Measurements from ENCODE around the gene PKP4.
"Not testable (repeated sequence)": the region's sequence is repeated elsewhere in the genome, so short reads cannot be mapped to it uniquely, and the experiment has no call there.

PKP4 gene

DNA sequence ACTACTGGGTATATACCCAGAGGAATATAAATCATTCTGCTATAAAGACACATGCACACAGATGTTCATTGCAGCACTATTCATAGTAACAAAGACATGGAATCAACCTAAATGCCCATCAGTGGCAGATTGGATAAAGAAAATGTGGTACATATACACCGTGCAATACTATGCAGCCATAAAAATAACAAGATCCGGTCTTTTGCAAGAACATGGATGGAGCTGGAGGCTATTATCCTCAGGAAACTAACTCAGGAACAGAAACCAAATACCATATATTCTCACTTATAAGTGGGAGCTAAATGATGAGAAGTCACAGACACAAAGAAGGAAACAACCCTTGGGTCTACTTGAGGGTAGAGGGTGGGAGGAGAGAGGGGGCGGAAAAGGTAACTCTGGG, 16.5 kb downstream of the PKP4 start:
- DNase-seq: not testable (repeated sequence)

DNA sequence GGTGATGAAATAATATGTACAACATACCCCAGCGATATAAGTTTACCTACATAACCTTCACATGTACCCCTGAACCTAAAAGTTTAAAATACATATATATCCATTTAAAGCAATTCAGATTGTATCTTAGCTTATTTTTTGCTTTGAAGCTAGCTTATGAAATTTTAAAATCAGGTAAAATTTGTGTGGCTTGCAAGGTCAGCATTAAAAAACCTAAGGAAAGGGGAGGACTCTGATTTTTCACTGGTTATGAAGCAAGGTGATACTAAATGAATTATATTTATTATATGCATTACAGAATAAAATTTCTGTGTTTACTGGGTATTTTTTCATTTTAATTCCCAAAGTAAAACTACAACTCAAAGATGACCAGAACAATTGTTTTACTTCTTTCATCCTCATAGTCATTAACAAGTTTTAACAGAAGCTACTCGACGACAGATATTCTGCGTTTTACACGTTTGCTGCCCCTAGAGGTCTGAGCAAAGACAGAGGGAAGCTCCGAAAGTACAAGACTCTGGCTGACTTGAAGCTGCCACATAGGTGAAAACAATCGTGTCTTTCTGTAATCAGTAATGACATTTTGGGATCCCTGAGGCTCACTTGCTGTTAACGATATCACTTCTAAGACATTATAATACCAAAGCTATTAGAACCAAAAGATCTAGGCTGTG, 17.1 kb downstream of the PKP4 start:
- no peak for DNase-seq

DNA sequence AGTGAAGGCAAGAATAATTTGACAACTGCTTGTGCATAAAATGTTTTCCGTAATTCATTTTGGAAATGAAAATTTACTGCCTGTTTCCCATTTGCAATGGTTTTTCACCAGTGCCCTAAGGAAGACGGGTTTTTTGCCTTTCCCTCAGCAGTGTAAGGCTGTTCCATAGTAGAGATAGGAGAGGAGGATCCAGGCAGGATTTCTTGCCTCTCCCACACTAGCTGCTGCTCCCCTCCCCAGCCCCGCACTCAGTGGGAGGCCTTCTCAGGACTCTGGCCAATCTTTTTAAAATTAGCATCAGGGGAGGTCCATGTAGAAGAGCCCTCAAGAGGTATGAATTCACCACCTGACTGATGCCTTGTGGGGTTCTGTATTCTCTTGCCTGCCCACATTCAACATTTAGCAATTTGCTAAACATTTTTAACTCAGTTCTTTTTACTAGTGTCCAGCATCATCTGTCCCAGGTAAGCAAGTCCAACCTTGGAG, 17.8 kb downstream of the PKP4 start:
- not testable (repeated sequence) for DNase-seq

DNA sequence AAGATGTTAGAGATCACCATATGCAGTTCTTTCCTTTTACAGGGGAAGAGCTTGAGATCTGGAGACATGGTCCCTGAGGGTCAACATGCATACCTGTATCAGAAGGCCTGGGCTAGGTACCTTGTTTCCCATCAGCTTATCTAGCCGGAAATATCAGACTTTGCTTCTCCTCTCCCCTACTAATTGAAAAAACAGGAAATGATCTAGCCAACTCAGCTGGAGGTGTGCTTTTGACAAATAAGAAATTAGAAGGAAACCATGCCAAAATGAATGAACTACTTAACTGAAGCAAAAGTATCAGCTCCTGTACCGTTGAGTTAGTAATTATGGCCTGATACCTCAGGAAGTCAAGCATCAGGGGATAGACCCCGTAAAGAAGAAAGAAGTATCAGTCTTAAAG, 20.4 kb downstream of the PKP4 start:
- DNase-seq: no peak

DNA sequence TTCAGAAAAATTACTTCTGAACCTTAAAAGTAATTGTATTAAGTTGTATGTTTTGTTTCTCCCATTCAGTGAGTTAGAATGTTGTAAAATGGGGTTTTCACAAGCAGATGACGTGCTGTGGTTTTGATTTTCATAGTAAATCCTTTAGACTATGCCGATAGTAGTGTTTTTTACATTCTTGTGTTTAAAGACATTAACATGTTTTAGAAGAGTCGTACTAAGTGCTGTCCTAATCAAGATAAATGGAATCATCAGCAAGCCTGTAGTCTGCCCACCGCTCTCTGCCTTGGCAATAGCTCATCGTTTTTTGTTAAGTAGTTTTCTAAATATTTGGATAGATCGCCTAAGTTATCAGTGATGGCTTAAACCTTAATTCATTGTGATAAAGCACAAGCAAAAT, 21.5 kb downstream of the PKP4 start:
- DNase-seq: no peak

DNA sequence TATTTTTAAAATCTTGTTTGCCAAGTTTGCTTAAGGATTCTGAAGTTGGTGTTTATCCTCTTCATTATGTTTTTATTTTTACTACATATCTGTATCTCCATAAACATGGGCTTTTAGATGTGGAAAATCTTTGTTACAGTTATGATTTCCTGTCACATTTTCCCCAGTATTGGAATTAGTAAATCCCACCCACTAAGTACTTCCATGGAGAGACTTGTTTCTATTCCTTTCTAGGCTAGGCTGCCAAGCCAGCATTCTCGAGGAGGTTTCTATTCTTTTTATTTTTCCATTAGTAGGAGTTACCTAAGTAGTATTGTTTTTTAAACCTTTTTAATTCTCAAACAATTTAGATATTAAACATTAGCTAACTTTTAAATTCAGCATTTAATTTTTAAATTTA, 22.1 kb downstream of the PKP4 start:
- DNase-seq: no peak

DNA sequence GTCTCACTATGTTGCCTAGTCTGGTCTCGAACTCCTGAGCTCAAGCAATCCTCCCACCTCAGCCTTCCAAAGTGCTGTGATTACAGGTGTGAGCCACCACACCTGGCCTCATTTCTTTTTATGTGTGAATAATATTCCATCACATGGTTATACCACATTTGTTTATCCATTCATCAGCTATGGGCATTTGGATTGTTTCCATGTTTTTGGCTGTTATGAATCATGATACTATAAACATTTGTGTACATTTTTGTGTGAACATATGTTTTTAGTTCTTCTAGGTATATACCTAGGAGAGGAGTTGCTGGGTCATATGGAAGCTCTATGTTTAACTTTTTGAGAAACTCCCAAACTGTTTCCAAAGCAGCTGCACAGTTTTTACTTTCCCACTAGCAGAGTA, 24.4 kb downstream of the PKP4 start:
- no peak for DNase-seq

DNA sequence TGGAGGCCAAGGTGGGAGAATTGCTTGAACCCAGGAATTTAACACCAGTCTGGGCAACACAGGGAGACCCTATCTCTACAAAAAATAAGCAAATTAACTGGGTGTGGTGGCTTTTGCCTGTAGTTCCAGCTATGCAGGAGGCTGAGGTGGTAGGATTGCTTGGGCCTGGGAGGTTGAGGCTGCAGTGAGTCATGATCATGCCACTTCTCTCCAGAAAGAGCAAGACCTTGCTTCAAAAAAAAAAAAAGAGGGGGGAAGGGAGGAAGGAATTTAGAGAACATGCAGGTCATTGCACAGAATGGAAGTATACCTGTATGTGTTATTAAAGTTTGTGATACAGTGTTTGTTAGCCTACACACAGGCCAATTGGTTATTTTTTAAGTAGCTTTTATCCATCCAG, 25.8 kb downstream of the PKP4 start:
- no peak for DNase-seq

DNA sequence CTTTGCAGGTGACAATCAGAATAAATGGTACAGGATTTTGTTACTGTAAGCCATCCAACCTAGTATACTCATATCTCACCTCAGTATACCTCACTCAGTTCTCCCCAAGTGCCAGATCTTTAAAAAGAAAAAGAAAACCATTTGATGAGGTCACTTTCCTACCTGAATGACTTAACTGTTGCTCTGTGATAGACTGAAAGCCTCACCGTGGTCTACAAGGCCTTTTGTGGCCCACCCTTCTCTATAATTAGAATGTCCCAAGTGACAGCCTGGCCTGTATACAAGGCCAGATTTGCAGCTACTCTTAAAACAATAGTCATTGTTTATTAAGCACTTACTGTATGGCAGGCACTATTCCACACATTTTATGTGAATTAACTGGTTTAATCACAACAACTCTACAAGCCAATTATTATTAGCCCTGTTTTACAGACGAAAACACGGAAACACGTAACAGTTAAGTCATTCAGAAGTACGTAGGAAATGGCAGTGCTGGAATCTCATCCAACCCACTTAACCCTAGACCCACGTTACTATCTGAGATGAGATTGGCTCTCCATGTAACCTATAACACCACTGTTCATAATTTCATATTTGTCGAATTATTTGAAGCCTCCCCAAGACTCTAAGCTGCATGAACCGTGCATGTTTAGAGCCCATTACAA, 28.3 kb downstream of the PKP4 start:
- DNase-seq: no peak

DNA sequence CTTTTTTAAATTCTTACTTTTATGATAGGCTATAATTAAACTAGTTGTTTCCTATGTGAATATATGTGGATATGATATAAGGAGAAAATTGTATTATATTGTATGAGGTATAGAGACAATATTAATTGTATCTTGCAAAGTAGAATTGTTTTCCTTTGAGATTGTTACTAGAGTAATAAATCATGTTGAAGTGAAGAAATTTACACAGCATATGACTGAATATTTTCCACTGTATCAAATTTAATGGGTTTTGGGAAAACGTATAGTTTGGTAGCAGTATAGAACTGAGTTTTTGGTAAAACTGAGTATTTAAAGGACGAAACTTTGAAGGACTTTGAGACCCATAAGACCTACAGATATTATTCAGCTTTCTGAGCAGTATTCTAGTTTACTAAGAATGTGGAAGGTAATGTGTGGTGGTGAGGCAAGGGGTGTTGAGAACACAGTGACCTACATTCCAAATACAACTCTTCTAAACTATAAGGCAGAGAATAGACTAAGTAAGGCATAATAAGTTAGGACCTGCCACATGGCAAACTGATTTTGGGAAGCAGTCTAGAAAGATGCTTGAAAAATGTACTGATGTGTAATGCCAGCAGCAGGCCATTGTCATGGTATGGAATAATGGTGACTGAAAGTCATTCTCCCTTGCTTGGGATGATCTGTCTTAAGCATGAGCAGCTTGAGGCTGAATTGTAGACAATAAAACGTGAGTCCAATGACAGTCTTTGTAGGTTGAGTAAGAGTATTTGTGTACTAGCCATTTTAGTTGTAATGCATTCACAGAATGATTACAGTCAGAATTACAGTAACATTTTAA, 29.6 kb downstream of the PKP4 start:
- DNase-seq: no peak

DNA sequence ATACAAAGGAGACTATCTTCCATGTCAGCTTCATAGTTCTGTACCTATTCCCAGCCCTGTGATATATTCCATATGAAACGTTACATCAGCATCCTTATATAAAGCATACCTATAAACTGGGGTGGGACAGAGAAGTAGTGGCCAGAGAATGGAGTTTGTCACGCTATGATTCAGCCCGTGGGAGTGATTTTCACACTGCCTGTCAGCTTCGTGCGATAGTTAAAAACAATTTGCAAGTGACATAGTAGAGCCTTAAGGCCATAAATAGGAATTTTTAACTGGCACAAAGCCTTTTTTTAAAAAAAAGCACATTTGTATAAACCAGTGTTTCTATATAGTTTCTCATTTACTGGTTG, 30.2 kb downstream of the PKP4 start:
- no peak for DNase-seq

DNA sequence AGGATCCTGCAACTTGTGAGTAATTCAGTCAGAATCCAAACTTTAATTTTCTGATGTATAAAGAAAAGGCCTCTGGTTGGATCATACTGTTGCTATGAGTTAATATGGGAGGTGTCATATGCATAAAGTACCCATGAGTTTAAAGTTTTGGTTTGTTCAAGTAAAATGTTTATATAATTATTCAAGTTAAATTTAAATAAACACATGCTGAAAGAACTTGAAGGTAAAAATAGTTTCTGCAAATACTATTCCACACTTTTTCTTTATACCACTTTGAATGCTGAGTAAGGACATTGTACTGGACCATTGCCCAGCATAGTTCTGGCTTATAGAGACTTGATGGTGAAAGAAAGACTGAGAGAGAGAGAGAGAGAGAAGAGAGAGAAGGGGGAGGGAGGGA, 30.7 kb downstream of the PKP4 start:
- DNase-seq: no peak

DNA sequence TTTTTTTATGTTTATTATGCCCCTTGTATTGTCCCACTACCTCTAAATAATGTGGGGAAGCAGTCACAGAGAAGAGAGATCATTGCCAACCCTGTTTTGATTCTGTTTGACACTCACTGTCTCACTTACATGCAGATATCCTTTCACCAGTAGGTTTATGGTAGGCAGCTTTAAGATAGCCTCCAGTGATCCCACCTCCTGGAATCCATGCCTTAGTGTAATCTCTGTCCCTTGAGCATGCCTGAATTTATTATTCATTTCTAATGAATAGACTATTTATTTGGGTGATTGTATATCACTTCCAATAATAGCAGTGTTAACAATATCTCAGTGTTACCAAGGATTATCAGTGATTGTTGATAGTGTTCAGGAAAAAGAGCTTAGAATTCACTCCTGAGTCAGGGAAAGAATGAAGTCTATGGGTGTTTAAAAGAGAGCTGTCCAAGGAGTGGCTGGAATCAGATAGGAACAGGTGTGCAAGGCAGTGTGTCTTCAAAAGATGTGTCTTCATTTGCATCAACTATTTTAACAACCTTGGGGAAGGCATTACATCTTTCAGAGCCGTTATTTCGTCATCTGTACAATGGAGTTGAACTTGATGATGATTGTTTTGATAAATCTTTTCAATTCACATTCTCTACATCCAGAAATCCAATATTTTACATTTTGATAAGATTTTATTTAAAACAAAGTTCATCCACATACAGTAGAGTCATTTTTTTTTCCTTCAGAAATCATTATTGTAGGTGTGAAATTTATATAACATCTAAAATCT, 31.9 kb downstream of the PKP4 start:
- DNase-seq: no peak

DNA sequence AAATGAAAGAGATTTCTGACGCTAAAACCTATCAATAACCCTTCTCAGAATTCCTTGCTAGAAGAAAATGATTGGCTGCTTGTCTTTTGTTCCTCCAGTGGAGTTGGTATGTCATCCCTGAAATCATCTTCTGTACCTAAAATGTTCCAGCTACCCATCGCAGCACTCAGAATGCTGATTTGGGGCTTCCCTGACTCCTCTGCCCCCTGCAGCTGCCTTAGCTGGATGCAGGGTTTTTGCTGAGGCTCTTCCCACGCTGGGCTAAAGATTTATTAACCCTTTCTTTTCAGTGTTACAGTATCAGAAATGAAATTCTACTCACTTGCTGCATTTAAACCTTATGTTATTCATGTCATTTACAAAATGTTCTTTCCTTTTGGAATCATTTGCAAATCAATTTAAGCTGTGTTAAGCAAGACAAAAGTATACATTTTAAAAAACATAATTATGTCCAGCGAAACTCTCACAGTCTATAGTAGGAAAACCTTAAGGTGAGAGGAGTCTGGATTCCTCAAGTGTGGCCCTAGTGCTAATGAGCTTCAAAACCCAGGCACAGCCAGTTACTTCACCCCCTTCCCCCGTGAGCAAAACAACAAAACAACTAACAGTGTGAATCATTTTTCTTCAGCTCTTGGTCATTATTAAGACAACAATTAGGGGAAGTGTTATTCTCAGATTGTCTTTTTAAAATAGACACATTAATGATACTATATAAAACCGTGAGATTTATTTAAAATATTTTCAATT, 32.8 kb downstream of the PKP4 start:
- no peak for DNase-seq

DNA sequence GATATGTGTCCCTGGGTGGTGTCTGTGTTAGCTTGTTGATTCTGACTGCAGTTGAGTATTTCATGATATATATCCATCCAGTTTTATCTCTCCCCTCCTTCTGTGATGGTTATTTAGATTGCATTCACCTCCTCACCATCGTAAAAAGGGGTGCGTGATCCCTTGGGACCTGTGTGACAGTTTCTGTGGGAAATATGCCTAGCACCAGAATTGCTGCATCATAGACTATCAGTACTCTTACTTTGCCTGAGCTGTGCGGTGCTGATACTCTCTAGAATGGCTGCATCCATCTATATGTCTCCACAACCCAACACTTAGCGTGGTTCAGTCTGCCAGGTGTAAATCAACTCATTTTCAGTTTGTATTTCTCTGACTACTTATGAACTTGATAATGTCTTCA, 34.3 kb downstream of the PKP4 start:
- DNase-seq: no peak

DNA sequence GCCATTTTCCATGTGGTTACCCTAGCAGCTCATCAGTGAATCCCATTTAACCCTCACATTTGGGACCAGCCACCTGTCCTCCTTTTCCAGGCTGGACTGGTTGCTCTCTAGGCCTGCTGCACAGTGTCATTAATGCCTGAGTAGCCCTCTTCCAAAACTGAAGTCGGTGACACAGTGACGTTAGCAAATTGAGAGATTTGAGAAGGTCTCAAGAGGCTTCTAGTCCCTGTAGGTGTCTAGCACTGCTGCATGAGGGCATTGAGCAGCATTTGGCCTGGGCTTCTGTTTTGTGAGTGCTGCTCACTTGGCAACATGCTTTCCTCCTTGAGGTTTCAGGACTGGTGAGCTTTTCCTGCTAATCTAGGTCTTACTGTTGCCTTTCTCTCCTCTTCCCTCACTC, 36.7 kb downstream of the PKP4 start:
- no peak for DNase-seq

DNA sequence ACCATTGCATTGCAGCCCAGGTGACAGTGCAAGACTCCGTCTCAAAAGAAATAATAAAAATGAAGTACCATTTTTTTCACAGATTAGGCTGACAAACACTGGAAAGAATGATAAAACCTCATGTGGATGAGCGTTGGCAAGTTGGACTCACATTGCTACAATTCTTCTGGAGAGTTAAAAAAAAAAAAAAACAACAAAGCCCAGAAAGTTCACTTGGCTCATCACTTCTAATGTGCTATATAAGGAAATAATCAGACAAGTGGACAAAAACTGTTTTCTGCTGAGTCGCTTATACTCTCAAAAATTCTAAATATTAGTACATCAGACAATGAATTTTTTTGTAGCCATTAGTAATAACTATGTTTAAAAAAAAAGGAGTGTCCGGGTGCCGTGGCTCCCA, 38.4 kb downstream of the PKP4 start:
- no peak for DNase-seq

DNA sequence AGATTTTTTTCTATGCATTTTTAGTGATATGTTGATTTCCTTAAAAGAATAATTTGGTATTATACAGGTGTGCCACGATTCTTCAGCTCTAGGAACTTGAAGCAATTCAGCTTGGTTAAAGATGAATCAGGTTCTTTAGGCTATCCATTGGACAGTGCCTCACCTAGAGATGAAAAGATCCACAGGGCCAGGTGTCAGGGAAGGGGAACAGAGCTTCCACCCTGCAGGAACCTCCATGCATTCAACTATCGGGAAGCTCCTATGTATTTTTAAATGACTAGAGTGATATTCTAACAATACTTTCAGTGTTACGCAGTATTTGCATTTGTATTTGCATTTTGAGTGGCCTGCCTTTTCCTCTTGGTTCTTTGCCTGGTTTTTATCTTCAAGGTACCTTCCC, 40.2 kb downstream of the PKP4 start:
- DNase-seq: no peak

DNA sequence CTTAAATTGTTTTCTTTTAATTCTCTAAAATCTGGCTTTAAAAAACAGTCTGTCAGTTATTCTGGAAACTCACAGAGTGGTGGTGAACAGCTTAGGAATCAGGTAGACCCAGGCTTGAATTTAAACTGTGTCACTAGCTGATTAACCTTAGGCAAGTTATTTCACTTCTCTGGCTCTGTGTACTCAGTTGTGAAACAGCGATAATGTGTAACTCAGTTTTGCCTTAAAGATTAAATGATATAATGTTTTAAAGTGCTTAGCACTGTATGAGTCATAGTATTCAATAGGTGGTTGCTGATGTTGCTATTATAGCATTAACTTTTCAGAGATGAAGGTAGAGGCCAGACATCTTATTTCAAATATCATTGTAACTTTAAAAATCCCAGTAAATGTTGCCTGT, 40.7 kb downstream of the PKP4 start:
- no peak for DNase-seq

DNA sequence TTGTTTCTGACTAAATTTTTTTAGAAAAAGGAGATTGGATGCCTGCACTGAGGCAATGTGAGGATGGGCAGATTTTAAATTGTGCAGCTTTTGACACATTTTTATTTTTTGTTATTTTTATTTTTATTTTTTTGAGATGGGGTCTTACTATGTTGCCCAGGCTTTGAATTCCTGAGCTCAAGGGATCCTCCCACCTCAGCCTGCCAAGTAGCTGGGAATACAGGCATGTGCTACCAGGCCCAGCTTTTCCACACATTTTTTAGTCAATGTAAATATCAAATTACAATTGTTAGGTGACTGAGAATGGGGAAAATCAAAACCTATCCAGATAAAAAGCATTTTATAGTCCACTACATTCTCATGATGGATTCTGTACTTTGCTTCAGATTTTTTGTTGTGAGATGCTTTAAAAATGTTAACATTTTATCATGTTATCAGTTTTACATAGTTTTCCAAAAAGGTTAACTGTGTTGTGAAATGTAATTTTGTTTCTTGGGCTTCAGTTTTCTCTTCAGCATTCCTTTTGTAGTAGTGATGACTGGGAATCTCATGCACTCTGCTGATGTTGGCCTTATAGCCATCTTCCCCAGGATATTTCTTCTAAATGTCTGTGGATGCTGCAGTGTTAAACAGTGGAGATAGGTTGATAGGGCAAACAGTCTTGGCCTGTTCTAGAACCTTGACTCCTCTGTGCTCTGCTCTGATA, 41.4 kb downstream of the PKP4 start:
- DNase-seq: no peak

DNA sequence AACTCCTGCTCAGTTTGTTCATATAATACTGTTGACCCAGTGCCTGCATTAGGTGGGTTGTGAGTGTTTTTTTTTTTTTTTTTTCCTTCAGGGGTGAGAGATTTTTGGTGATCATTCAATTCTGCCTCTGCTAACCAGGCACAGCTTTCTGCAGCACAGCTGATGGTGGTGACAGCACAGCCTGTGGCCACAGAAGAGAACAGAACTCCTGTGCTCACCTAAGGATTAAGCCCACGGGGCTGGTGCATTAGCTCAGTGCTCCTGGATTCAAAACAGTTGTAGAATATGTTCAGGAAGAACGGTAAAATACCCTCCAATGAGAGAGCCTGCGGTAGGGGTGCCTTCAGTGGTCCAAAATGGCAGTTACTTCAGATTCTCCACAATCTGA, 42.0 kb downstream of the PKP4 start:
- DNase-seq: no peak

DNA sequence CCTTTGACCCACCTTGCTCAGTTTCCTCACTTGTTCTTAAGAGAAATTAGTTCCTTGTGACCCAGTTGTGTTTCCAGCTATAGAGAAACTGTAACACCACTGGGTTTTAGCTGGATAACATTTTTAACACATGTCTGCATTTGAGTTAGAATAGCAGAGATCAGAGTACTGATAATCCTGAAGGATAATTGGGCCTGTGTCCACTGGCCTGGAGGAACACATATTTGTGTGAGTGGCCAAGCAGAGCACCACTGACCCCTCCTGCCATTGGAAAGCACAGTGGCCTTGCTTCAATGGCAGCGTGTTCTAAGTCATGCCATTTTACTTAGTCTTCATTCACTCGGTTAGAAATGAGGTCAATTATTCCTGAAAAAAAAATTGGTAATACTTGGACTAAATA, 42.6 kb downstream of the PKP4 start:
- no peak for DNase-seq

All from stimulated activated CD4-positive, alpha-beta T cell treated with anti-CD3 and anti-CD28 coated beads, Interleukin-1b, Interleukin-23, amount 100 ng/mL, for 48 hours (primary cell).